GM18511 (cell line): Measurements from ENCODE around the gene SOX9.

Experiments used
- ATAC-seq: cut with Tn5 transposase; IDR thresholded peaks from one replicate; pipeline ENCODE4 v1.9.1; 2021; ENCODE audit warnings: mild to moderate bottlenecking, moderate library complexity; ENCODE audit not compliant: unreplicated experiment

SOX9 gene

DNA sequence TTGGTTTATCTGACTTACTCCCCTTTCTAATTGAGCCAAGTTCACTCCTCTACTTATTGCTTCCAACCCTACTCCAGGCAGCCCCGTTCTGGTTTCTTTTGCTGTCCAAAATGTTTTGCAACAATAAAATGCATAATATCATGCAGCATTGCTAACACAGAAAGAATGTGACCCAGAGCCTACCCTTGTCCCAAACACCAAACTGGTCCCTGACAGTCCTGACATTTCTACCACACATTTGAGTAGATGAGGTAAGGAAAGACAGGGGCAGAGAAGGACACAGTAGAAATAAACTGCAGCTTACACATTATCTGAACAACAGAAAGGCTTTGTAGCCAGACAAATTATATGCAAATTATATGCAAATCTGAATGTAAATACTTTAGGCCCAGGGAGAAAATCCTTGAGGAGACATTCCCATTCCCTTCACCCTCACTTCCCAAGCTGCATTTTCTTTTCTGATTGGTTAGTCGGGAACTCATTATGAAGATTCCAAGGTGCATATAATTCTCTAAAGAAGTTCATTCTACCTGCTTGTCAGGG lies 31.6 kb downstream of the SOX9 start:
- no peak for ATAC-seq

DNA sequence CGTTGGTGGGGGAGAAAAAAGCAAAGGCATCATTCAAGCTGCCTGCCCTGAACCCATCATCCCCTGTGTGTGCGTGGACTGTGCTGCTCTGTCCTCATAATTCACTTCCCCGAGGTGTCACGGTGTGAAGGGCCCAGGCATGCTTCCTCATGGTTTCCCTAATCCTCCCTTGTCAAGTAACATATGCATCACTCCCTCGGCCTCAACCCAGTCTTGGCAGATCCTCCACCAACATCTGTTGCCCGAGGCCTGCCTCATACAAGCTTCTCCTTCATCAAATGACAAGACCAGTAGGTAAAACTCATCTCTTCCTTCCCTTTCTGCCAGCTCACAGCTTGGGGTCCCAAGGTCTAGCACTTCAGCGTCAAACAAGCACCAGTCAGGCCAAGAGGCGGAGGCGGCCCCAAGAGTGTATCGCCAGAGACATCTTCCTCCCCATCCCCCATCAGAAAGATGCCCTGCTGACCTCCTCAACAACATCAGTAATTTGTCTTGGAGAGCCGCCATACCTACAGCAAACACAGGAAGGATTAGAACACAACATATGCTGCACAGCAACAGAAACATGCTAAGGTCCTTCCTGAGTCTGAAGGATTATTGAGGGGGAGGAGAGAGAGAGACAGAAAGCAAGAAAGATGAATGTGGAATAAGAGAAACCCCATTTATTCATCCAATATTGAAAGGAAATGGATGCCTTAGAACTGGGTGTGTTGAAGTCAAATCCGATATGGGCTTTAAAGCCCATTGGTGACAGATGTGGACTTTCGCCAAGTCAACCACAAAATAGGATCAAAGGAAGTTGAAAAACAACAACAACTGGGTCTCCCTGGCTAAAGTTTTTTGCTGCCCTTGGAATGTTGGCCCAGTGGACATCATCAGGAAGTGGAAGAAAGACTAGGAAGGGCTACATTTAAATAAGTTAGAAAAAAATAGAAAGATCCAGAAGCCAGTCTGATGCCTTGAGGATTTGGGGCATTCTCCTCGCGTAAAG lies 38.4 kb downstream of the SOX9 start:
- no peak for ATAC-seq

DNA sequence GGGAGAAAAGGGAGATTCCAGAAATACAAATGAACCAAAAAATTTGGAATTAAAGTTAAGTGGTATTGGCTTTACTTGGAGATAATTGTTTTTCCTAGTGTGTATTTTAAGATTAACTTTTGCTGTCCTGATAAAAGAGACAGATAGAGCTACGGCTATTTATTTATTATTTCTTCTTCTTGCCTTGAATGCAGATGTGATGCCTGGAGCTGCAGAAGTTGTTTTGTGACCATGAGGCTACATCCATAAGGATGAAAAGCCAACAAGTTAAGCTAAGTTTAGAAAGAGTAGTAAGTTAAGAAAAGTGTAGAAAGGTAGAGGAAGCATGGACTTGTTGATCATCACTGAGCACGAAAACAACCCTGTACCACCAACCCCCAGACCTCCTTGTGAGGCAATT lies 41.7 kb downstream of the SOX9 start:
- no peak for ATAC-seq

DNA sequence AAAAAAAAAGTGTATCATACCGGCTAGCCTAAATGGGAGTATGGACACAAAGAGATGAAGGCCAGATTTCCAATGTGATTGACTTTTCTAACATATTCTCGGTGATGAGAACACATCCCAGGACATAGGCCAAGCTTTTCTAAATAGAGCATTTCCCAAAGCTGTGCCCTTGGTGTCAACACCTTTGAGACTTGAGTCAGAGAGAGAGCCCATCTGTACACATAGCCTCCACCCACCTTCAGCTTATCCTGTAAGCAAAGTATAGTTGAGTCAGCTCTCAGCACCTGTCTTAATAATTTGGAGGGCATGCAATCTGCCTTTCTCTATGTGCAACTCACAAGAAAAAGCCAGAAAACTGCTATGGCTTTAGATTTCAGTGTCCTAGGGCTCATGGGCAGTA lies 42.7 kb downstream of the SOX9 start:
- ATAC-seq = no peak

DNA sequence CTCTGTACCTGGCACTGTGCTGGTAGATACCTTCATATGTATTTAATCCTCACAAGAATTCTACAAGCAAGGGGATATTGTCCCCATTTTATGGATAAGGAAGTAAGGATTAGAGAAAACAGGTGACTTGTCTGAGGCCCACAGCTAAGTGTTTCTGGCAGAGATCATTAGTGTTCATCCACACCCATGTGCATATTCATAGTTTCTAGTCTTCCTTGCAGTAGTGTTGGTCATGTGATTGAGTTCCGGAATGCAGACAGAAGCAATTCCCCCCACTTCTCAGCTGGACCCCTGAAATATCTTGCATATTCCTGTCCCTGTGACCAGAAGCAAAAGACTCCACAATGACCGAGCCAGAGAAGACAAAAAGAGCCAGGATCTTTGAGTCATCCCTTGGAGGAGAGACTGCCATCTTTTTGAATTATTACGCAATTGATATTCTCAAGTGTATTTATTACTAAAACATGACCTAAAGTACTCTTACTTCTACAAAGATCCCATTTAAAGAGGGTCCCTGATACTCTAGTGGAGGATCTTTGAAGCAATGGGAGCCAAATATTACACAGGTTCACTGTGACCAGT lies 43.4 kb downstream of the SOX9 start:
- no peak for ATAC-seq

DNA sequence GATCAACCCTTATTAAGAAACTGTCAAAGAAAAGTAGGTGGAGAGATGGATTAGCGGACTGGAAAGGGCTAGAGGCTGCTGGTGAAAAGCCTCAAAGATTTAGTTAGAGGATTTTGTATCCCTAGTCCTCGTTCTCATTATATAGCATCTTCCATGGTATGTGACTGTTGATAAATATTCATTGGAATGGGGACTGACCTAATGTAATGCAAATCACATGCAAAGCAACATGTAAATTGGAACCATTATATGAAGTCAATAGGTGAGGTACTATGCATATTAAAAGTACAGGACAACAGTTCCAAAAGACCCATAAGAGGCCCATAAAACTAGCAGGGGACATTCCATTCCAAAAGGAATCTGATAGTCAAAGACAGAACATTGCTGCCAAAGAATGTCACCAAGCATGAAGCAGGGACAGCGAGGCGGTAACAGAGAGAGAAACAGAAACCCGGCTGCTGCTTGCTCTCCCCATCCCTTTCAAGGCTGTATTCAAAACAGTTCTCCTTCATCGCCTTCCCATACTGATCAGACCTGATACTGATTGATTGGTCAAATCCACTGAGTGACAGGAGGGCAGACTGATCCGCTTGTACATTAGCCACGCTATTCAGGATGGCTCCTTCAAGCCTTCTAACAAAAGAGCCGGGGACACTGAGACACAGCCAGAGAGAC lies 44.5 kb downstream of the SOX9 start:
- no peak for ATAC-seq

DNA sequence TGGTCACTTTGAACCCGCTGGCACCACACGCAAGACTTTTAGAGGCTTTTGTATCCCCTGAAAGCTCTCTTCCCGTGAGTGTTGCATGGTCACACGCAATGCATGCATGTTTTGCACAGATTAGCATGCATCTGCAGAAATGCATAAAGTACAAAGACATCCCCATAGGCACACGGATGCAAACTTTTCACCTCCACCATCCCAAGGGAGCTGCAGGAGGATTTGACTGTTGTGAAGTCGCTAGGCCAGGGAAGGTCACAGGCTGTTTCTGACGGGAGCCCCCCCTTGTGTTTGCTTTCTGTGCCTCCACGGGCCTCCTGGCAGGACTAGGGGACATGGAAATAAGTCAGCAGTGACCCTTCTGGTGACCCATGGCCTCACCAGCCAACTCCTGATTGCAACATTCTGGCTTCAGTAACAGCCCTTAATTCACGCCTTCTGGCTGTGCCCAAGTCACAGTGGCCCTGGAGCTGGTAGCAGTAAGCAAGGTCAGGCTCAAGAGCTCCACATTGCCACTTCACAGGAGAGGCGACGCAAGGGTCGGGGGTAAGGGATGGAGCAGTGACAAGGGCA lies 45.1 kb downstream of the SOX9 start:
- ATAC-seq = no peak

DNA sequence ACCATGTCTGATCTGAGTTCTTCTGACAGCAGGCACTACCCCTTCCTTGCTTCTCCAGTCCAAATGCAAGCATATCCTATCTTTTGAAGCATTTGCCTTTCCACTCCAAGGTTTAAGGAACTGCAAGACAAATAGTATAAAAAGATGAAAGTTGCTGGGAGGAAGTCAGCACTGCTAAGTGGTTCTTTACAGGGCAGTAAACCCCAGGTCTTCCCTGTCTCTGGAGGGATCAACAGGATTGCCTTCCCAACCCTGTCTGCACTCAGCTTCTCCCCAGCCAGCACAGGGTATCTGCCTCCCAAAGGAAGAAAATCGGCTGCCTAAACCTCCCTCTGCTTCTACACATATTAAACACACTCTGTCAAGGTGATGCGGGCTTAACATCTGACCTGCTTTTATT lies 46.8 kb downstream of the SOX9 start:
- no peak for ATAC-seq

DNA sequence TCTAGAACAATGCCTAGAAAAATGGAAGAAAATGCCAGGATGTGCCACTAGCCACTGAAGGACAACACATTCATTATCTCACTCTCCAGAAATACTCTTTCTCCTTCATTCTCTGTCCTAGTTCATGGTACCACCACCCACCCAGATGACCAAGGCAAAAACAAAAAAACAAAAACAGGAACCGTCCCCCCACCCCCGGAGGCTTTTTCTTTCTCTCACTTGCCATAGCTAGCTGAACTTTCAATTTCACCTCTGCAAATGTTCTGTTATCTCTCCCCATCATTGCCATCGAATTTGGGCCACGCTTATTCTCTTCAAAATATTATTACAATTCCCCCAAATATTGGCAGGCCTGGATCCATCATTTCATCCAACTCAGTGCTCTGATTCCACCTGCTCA lies 49.0 kb downstream of the SOX9 start:
- no peak for ATAC-seq

DNA sequence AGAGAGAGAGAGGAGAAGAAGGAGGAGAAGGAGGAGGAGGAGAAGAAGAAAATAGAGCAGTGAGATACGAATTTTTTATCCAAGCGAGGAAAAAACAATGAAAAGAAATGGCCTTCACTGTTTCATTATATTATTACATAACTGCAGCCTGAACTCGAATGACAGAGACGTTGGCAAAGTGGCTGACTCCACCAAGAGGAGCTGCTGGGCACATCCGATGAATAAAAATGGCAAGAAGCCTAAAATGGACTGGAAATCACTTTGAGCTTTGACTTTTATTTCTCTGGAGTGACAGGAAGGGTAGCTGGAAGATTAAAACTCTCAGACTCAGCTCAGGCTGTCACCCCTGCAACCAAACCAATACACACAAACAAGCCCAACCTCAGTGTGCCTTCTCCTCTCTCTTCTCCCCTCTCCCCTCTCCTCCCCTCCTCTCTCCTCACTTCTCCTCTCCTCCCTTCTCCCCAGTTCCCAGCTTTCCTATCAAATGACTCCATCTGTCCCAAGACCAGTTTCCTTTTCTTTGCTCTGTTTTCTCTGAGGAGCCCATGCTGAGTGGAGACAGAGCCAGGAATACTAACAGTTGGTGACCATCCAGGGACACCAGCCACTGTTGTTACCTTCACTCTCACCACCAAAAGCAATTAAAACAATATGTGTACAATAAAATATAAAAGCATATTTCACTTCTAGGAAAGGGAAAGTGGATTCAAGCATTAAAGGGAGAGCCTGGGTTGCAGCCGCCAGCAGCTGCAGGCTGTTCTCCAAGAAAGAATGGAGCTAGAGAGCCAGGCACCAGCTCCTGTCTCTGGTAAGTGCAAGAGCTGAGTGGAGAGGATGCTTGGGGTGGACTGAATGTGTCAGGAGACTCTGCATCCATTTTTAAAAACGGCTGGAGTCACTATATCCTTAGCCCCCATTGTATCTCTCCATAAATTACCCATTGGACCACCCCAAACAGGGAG lies 51.2 kb downstream of the SOX9 start:
- ATAC-seq = no peak

DNA sequence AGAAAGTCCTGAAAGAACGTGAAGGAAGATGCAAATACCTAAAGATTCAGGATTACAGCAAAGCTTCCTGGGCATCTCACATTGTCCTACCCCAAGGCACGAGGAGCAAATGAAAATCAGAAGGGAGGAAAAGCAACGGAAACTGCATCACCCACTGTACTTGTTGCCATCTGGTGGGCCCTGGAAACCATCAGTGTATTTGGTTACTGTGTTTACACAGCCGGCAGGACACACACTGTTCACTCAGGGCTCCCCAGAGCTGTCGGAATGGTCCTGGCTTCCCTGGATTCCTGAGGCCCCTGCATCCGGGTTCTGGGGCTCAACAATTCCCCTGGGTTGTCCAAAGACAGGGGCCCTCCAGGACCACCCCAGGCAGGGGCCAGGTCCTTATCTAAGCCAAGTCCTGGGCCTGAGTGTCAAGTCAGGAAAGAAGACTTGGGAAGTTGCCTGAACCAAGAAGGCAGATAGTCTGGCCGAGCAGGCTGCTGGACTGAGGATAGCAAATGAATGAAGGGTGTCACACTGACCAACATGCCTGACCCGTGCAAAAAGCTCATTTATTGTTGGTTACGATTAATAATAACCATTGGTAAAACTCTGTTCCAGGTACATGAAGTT lies 52.8 kb downstream of the SOX9 start:
- ATAC-seq = no peak

DNA sequence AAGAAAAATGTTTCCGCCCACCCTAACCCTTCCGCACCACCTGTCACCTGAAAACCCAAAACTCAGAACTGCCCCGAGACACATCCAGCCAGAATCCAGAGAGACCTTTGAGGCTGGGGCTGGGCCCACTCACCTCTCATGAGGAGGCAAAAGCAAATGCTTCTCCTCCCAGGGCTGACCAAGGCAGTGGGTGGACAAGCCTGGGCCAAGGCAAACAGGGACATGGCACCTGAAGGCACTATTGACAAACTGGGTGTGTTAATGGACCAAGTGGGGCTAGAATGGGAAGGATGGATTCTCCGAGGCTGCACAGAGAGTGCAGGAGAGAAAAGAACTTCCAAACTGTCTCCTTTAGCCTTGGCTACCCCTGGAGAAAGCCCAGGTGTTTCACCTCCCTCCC lies 54.4 kb downstream of the SOX9 start:
- no peak for ATAC-seq
